Heart left ventricle (tissue), 16 donors: ENCODE measurements around the gene TFIP11. TPM values are rescaled to one million over a fixed set of nuclear protein-coding genes. Genes with fewer than 3 reads are reported as not detected.

Experiments used
- ATAC-seq, 4 donors: fragments of 200-7000 bp; cut with Tn5 transposase; one replicate each; pipeline ENCODE4 v1.9.1; 2020 to 2022; ENCODE audit warnings: moderate library complexity in 4 of 4, mild to moderate bottlenecking in 3 of 4, moderate number of reproducible peaks in 1 of 4
- DNase-seq, 5 donors: peaks; one replicate each; pipeline ENCODE4 v3.0.0-alpha.2; 2020
- H3K27ac ChIP-seq, 12 donors: fragments of 200-600 bp; sonication (generic) in 4 of 12; one replicate each; pipeline versions ENCODE4 v1.5.0 to v1.8.0; 2016 to 2022; ENCODE audit warnings: mild to moderate bottlenecking in 2 of 12
- H3K27me3 ChIP-seq, 9 donors: fragments of 200-600 bp; sonication (generic) in 2 of 9; one replicate each; pipeline versions ENCODE4 v1.5.1 to v1.8.0; 2016 to 2022; ENCODE audit warnings: mild to moderate bottlenecking in 3 of 9
- H3K36me3 ChIP-seq, 9 donors: fragments of 200-600 bp; sonication (generic) in 2 of 9; one replicate each; pipeline versions ENCODE4 v1.5.0 to v1.8.0; 2018 to 2022; ENCODE audit warnings: mild to moderate bottlenecking in 2 of 9
- H3K4me1 ChIP-seq, 12 donors: fragments of 200-600 bp; sonication (generic) in 4 of 12; one replicate each; pipeline versions ENCODE4 v1.5.0 to v1.8.0; 2016 to 2022; ENCODE audit warnings: mild to moderate bottlenecking in 3 of 12
- H3K4me3 ChIP-seq, 12 donors: fragments of 200-600 bp; sonication (generic) in 4 of 12; one replicate each; pipeline versions ENCODE4 v1.5.0 to v1.8.0; 2017 to 2022; ENCODE audit warnings: mild to moderate bottlenecking in 9 of 12, moderate library complexity in 4 of 12
- H3K9me3 ChIP-seq, 12 donors: fragments of 200-600 bp; sonication (generic) in 4 of 12; one replicate each; pipeline versions ENCODE4 v1.5.0 to v1.8.0; 2016 to 2022; ENCODE audit warnings: mild to moderate bottlenecking in 1 of 12
- POLR2A ChIP-seq, 2 donors: fragments of 450-650 bp; IDR thresholded peaks; one replicate each; pipeline ENCODE4 v1.6.1; 2017; ENCODE audit warnings: antibody characterized with exemption in 2 of 2, mild to moderate bottlenecking in 2 of 2, moderate library complexity in 2 of 2
- WGBS, 4 donors: extraction: QIAGEN DNeasy Blood & Tissue Kit in 2 of 4; methylation state at CpG; one replicate each; pipeline versions ENCODE4 v1.1.5 to v1.1.7; 2013 to 2018; 5-methylcytosine and 5-hydroxymethylcytosine counted together
- intact Hi-C, 10 donors: fragments of 100-400 bp; cut with DNase I; formaldehyde crosslinking; loops; one replicate each; pipeline versions ENCODE4 v1.11.1 to v1.14.2; 2022
- polyA plus RNA-seq, 2 donors: library from polyadenylated mRNA; stranded (reverse); fragments of 200-250 nt; gene quantifications; one replicate each; pipeline ENCODE4 v1.2.3, GENCODE V29; 2013
- total RNA-seq, 9 donors: library from RNA; depleted of rRNA in 2 of 9; stranded (reverse); fragments of >200 nt in 2 of 9; fragmentation: NEBNext Ultra II Directional in 3 of 9; extraction: Animal tissue kit (Norgen Biotek cat#: 25700) in 3 of 9; gene quantifications; one replicate each; pipeline versions ENCODE4 v1.1.0 to v1.2.4, GENCODE V29; 2016 to 2023
- TF ChIP-seq, protein P1 (sequence below), 12 donors: fragments of 200-600 bp; sonication (generic) in 4 of 12; IDR thresholded peaks; one replicate each; pipeline versions ENCODE4 v1.5.0 to v1.8.0; 2018 to 2022; ENCODE audit warnings: antibody characterized with exemption in 12 of 12, mild to moderate bottlenecking in 5 of 12
- donor health status: ischemic (EF 13 %, LVEDD 7.1; RV severe dilation, severe dysfunction).
- donor health status: healthy with polysubstance abuse.
- donor health status: DM: no; HTN: yes; CAD: no.
- donor health status: DM: no; HTN: no; CAD: no.
- donor health status: ischemic (EF 25% LVEDD 6.9; RV normal size, moderate dysfunction).
- donor health status: ischemic (EF 25% LVEDD 5.7; RV mildly dilated, moderate dysfunction).
- donor health status: healthy.
- donor health status: DM: yes; HTN: yes; CAD: no.
- donor health status: ischemic (EF 35%, LVEDD 5.7; RV mildly dilated, moderate dysfunction).
- donor health status: nonischemic (EF 11% LVEDD 7.7; RV severe dilation, severe dysfunction).
- donor health status: DM: yes; HTN: yes; CAD: no.
- donor health status: PGD.
- donor health status: ischemic (EF 29% LVEDD 5.4; RV normal size, mild dysfunction).
- donor health status: nonischemic (EF 23%, LVEDD 6.1; RV moderate dilation, normal function).

Gene TFIP11
- total and polyA plus RNA-seq, 11 donors, result 15.1 to 28.0 (median 23.1) TPM

- no peak for ATAC-seq
- Histone ChIP-seq H3K36me3 (peaks cover 0 to 92% (median 46%) of the 10 kb centered on the region in 9 donors), H3K4me3 (no peak overlapping the region)
Measured at GRCh38 chr22:26536762-26537134, 24.5 kb upstream of the TFIP11 start.

DNA sequence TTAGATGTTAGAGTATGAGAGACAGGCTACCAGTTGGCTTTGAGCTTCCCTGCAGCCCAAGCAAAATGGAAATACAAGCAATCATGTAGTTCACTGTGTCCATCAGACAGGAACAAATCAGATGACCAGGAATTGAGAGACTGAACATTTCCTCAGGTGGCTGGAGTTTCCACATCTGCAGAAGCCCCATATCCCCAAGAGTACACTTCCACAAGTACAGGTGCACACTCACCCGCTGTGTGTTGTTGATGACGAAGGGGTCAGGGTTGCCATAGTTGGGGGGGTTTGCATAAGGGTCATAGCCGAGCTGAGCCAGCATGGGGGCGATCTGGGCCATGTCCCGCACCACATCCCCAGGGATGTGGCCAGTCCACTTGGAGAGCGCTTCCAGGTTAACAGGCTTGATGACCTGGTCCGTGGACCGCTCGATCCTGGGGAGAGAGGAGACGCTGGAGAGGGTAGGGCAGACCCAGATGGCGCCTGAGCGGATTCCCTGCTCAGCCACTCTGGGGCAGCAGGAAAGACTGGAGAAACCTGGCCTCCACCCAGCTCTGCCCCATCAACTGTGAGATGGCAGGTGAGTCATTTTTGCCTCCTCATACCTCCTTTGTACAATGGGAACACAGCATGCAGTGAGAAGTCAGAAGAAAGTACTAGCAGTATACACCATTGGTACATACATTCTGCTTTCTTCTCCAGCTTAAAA lies 23.9 kb upstream of the TFIP11 start:
- Histone ChIP-seq H3K36me3 (peaks cover 0 to 92% (median 48%) of the 10 kb centered on the region in 9 donors), H3K27ac (peak overlapping the region in 1 of 12 donors; percentile 79), H3K4me1 (peaks cover 0 to 21% (median 5%) of the 10 kb centered on the region in 12 donors), H3K9me3 (no peaks in the 10 kb centered on the region), H3K27me3 (no peaks in the 10 kb centered on the region), H3K4me3 (no peak overlapping the region)
- ATAC-seq, result no peak
- intact Hi-C loops, result no loop called here
- no peak for DNase-seq
- TF ChIP-seq POLR2A (IDR thresholded peaks at IDR 0.05), result no peak
- TF ChIP-seq, protein P1, sequence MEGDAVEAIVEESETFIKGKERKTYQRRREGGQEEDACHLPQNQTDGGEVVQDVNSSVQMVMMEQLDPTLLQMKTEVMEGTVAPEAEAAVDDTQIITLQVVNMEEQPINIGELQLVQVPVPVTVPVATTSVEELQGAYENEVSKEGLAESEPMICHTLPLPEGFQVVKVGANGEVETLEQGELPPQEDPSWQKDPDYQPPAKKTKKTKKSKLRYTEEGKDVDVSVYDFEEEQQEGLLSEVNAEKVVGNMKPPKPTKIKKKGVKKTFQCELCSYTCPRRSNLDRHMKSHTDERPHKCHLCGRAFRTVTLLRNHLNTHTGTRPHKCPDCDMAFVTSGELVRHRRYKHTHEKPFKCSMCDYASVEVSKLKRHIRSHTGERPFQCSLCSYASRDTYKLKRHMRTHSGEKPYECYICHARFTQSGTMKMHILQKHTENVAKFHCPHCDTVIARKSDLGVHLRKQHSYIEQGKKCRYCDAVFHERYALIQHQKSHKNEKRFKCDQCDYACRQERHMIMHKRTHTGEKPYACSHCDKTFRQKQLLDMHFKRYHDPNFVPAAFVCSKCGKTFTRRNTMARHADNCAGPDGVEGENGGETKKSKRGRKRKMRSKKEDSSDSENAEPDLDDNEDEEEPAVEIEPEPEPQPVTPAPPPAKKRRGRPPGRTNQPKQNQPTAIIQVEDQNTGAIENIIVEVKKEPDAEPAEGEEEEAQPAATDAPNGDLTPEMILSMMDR (IDR thresholded peaks at IDR 0.05), result no peak
- 94 to 96% (median 95%) methylated on average over 12 of the region's 12 CpGs for WGBS, 4 donors

More at GRCh38 chr22:26536762-26537134, 24.5 kb upstream of the TFIP11 start:
- H3K27ac ChIP-seq, result no peak overlapping the region
- H3K4me1 ChIP-seq, result peaks cover 0 to 21% (median 5%) of the 10 kb centered on the region in 12 donors
- no peaks in the 10 kb centered on the region for H3K9me3 ChIP-seq
- TF ChIP-seq, protein P1 (IDR thresholded peaks at IDR 0.05), result no peak
- TF ChIP-seq POLR2A (IDR thresholded peaks at IDR 0.05), result no peak
- no peak for DNase-seq
- intact Hi-C loops, result no loop called here
- H3K27me3 ChIP-seq, result no peaks in the 10 kb centered on the region
- 96 to 100% (median 97%) methylated on average over 3 of the region's 3 CpGs for WGBS, 4 donors

- H3K9me3 ChIP-seq, result no peaks in the 10 kb centered on the region
- H3K27ac ChIP-seq, result peak overlapping the region in 3 of 12 donors; percentile 10 to 79 (median 29)
- DNase-seq (no peak), ATAC-seq (no peak)
- H3K27me3 ChIP-seq, result no peaks in the 10 kb centered on the region
- WGBS, 4 donors, result 95 to 100% (median 98%) methylated on average over 3 of the region's 3 CpGs
- H3K4me1 ChIP-seq, result peaks cover 0 to 21% (median 5%) of the 10 kb centered on the region in 12 donors
- intact Hi-C loops, result no loop called here
- TF ChIP-seq, protein P1 (IDR thresholded peaks at IDR 0.05), result no peak
- TF ChIP-seq POLR2A (IDR thresholded peaks at IDR 0.05), result no peak
- H3K4me3 ChIP-seq, result no peak overlapping the region
- H3K36me3 ChIP-seq, result peaks cover 0 to 92% (median 48%) of the 10 kb centered on the region in 9 donors
Measured at GRCh38 chr22:26535603-26535908, 23.3 kb upstream of the TFIP11 start.

- TF ChIP-seq, protein P1 (IDR thresholded peaks at IDR 0.05), result no peak
- TF ChIP-seq POLR2A (IDR thresholded peaks at IDR 0.05), result no peak
- DNase-seq (no peak), ATAC-seq (peak in 1 of 4 donors; percentile 30)
- intact Hi-C loops, result no loop called here
- 47 to 61% (median 52%) methylated on average over 13 of the region's 13 CpGs for WGBS, 4 donors
- no peaks in the 10 kb centered on the region for H3K9me3 ChIP-seq
- peaks cover 0 to 92% (median 49%) of the 10 kb centered on the region in 9 donors for H3K36me3 ChIP-seq
- peak overlapping the region in 6 of 12 donors; percentile 10 to 79 (median 20) for H3K27ac ChIP-seq
- H3K4me1 ChIP-seq, result peaks cover 0 to 21% (median 5%) of the 10 kb centered on the region in 12 donors
- no peaks in the 10 kb centered on the region for H3K27me3 ChIP-seq
- H3K4me3 ChIP-seq, result no peak overlapping the region
Measured at GRCh38 chr22:26534874-26535602, 22.8 kb upstream of the TFIP11 start.
